ENCODE data around the gene KCNC1.
A peak's percentile ranks its signal among the peaks of the same experiment; 100 is the strongest.

The KCNC1 gene

GRCh38 chr11:17766073-17766359 is 31.4 kb downstream of the KCNC1 start:
- TF ChIP-seq, protein P1, sequence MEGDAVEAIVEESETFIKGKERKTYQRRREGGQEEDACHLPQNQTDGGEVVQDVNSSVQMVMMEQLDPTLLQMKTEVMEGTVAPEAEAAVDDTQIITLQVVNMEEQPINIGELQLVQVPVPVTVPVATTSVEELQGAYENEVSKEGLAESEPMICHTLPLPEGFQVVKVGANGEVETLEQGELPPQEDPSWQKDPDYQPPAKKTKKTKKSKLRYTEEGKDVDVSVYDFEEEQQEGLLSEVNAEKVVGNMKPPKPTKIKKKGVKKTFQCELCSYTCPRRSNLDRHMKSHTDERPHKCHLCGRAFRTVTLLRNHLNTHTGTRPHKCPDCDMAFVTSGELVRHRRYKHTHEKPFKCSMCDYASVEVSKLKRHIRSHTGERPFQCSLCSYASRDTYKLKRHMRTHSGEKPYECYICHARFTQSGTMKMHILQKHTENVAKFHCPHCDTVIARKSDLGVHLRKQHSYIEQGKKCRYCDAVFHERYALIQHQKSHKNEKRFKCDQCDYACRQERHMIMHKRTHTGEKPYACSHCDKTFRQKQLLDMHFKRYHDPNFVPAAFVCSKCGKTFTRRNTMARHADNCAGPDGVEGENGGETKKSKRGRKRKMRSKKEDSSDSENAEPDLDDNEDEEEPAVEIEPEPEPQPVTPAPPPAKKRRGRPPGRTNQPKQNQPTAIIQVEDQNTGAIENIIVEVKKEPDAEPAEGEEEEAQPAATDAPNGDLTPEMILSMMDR (conservative IDR thresholded peaks at IDR 0.05; ENCODE audit: low read length) = no peak
- TF ChIP-seq EZH2phosphoT487 (IDR thresholded peaks at IDR 0.05; ENCODE audit: borderline replicate concordance) = no peak
- Histone ChIP-seq H3K4me1 (ENCODE audit: insufficient read depth, low read length, poor library complexity, severe bottlenecking) (no peaks in the 10 kb centered on the region), H3K9me3 (ENCODE audit: insufficient read depth, low read depth, low read length) (no peaks in the 10 kb centered on the region), H3K9me2 (replicated peaks; ENCODE audit: low read depth, low read length) (no peaks in the 10 kb centered on the region), H3K79me2 (ENCODE audit: insufficient read depth, low read length) (no peaks in the 10 kb centered on the region), H3K36me3 (ENCODE audit: insufficient read depth, low read length) (no peaks in the 10 kb centered on the region), H2AFZ (ENCODE audit: low read length) (no peak overlapping the region), H3F3A (ENCODE audit: low read depth) (no peaks in the 10 kb centered on the region), H3K9ac (ENCODE audit: low read depth, low read length, poor library complexity, severe bottlenecking) (no peak overlapping the region), H3K27me3 (ENCODE audit: insufficient read depth, low read length, poor library complexity, severe bottlenecking) (no peaks in the 10 kb centered on the region), H3K4me2 (ENCODE audit: low read depth, low read length, poor library complexity, severe bottlenecking) (no peak overlapping the region), H4K20me1 (ENCODE audit: insufficient read depth, low read length, poor library complexity, severe bottlenecking) (no peaks in the 10 kb centered on the region), H3K4me3 (ENCODE audit: low read length, poor library complexity, severe bottlenecking) (no peak overlapping the region)

- H3K4me1 ChIP-seq (ENCODE audit: insufficient read depth, low read length, poor library complexity, severe bottlenecking) = no peaks in the 10 kb centered on the region
- no peaks in the 10 kb centered on the region for H3K9me3 ChIP-seq (ENCODE audit: insufficient read depth, low read depth, low read length)
- H3K9ac ChIP-seq (ENCODE audit: low read depth, low read length, poor library complexity, severe bottlenecking) = no peak overlapping the region
- no peak overlapping the region for H3K4me2 ChIP-seq (ENCODE audit: low read depth, low read length, poor library complexity, severe bottlenecking)
- H3K9me2 ChIP-seq (replicated peaks; ENCODE audit: low read depth, low read length) = no peaks in the 10 kb centered on the region
- H3K4me3 ChIP-seq (ENCODE audit: low read length, poor library complexity, severe bottlenecking) = no peak overlapping the region
- TF ChIP-seq, protein P1 (conservative IDR thresholded peaks at IDR 0.05; ENCODE audit: low read length) = peak; percentile 49
- TF ChIP-seq EZH2phosphoT487 (IDR thresholded peaks at IDR 0.05; ENCODE audit: borderline replicate concordance) = no peak
- H2AFZ ChIP-seq (ENCODE audit: low read length) = no peak overlapping the region
- no peaks in the 10 kb centered on the region for H4K20me1 ChIP-seq (ENCODE audit: insufficient read depth, low read length, poor library complexity, severe bottlenecking)
- no peaks in the 10 kb centered on the region for H3F3A ChIP-seq (ENCODE audit: low read depth)
- H3K36me3 ChIP-seq (ENCODE audit: insufficient read depth, low read length) = no peaks in the 10 kb centered on the region
- H3K27me3 ChIP-seq (ENCODE audit: insufficient read depth, low read length, poor library complexity, severe bottlenecking) = no peaks in the 10 kb centered on the region
- no peaks in the 10 kb centered on the region for H3K79me2 ChIP-seq (ENCODE audit: insufficient read depth, low read length)
Measured at GRCh38 chr11:17766590-17766989, 32.0 kb downstream of the KCNC1 start.

GRCh38 chr11:17767301-17767885 is 32.8 kb downstream of the KCNC1 start:
- Histone ChIP-seq H3K4me2 (ENCODE audit: low read depth, low read length, poor library complexity, severe bottlenecking) (no peak overlapping the region), H3K4me3 (ENCODE audit: low read length, poor library complexity, severe bottlenecking) (no peak overlapping the region), H3K27me3 (ENCODE audit: insufficient read depth, low read length, poor library complexity, severe bottlenecking) (no peaks in the 10 kb centered on the region), H3K9me2 (replicated peaks; ENCODE audit: low read depth, low read length) (no peaks in the 10 kb centered on the region), H4K20me1 (ENCODE audit: insufficient read depth, low read length, poor library complexity, severe bottlenecking) (no peaks in the 10 kb centered on the region), H3F3A (ENCODE audit: low read depth) (no peaks in the 10 kb centered on the region), H3K36me3 (ENCODE audit: insufficient read depth, low read length) (no peaks in the 10 kb centered on the region), H3K79me2 (ENCODE audit: insufficient read depth, low read length) (no peaks in the 10 kb centered on the region), H2AFZ (ENCODE audit: low read length) (no peak overlapping the region), H3K9ac (ENCODE audit: low read depth, low read length, poor library complexity, severe bottlenecking) (no peak overlapping the region), H3K9me3 (ENCODE audit: insufficient read depth, low read depth, low read length) (no peaks in the 10 kb centered on the region), H3K4me1 (ENCODE audit: insufficient read depth, low read length, poor library complexity, severe bottlenecking) (no peaks in the 10 kb centered on the region)
- TF ChIP-seq, protein P1 (conservative IDR thresholded peaks at IDR 0.05; ENCODE audit: low read length) = no peak
- TF ChIP-seq EZH2phosphoT487 (IDR thresholded peaks at IDR 0.05; ENCODE audit: borderline replicate concordance) = no peak

Data from Loucy (cell line).